Stimulated activated CD4-positive, alpha-beta T cell treated with anti-CD3 and anti-CD28 coated beads, Interleukin-4, amount 100 ng/mL, for 24 hours (primary cell): ENCODE measurements around the gene ANAPC2.

Experiments used
- DNase-seq: peaks from one replicate; pipeline ENCODE4 v3.0.0-alpha.2; 2020

Gene ANAPC2

GRCh38 chr9:137188490-137189296 lies at the start of gene ANAPC2, which contains the start of gene SSNA1:
TSS of gene ANAPC2 (minus strand) at chr9:137188560. CDS start at chr9:137188532, 28 bp downstream.
TSS of gene SSNA1 (plus strand) at chr9:137188676. CDS start at chr9:137188727, 51 bp downstream.
- DNase-seq: peak; percentile 92

GRCh38 chr9:137236936-137237421 lies 48.6 kb upstream of the ANAPC2 start:
- no peak for DNase-seq

- peak; percentile 94 for DNase-seq
These were observed 48.0 kb upstream of the ANAPC2 start for GRCh38 chr9:137236238-137236935.

GRCh38 chr9:137235424-137236237 lies 47.3 kb upstream of the ANAPC2 start:
- DNase-seq: no peak

GRCh38 chr9:137234758-137235423 lies 46.5 kb upstream of the ANAPC2 start:
- no peak for DNase-seq

GRCh38 chr9:137234055-137234697 lies 45.8 kb upstream of the ANAPC2 start:
- DNase-seq: no peak

- DNase-seq: no peak
These were observed 45.0 kb upstream of the ANAPC2 start for GRCh38 chr9:137233143-137233980.

- DNase-seq: no peak
These were observed 44.1 kb upstream of the ANAPC2 start for GRCh38 chr9:137232510-137232909.

GRCh38 chr9:137232101-137232500 lies 43.7 kb upstream of the ANAPC2 start:
- DNase-seq: no peak

GRCh38 chr9:137231372-137232039 lies 43.1 kb upstream of the ANAPC2 start:
- no peak for DNase-seq

- no peak for DNase-seq
These were observed 42.5 kb upstream of the ANAPC2 start, which contains the start of gene SLC34A3 for GRCh38 chr9:137230705-137231371. TSS of gene SLC34A3 (plus strand) at chr9:137230901. CDS start at chr9:137231703, 802 bp downstream.

- no peak for DNase-seq
These were observed 41.7 kb upstream of the ANAPC2 start for GRCh38 chr9:137229903-137230704.

GRCh38 chr9:137228968-137229896 lies 40.9 kb upstream of the ANAPC2 start:
- no peak for DNase-seq

- no peak for DNase-seq
These were observed 40.2 kb upstream of the ANAPC2 start for GRCh38 chr9:137228506-137228967.

- no peak for DNase-seq
These were observed 39.6 kb upstream of the ANAPC2 start for GRCh38 chr9:137227853-137228505.

GRCh38 chr9:137227054-137227852 lies 38.9 kb upstream of the ANAPC2 start, which contains the start of gene RNF224:
TSS of gene RNF224 (plus strand) at chr9:137227502. CDS start at chr9:137228336, 834 bp downstream.
- DNase-seq: peak; percentile 82
